ENCODE results near the gene AKAIN1. TPM values are rescaled to one million over a fixed set of nuclear protein-coding genes. Genes with fewer than 3 reads are reported as not detected.

Gene AKAIN1
- total and polyA plus RNA-seq, 2 donors (not counting 1 experiment from before 2014, with no cell fraction given), result not detected

DNA sequence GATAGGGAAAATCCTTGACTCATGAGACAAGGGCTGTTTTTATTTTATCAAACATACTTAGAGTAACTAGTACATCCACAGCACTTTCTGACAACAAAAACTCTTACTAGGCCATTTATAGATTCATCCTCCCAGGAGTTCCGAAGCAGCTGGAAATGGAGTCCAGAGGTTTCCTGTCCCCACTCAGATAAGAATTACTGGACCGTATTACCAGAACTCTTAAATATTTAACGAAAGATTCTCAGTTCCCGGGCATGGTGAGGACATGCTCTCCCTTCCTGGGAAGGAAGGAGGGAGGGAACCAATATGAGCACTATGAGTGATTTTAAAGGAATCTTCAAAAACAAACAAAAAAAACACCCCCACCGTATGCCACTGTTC lies 41.2 kb downstream of the AKAIN1 start:
- Histone ChIP-seq H3K4me1 (ENCODE audit: control insufficient read depth, extremely low read depth, insufficient read depth, low read length) (no peaks in the 10 kb centered on the region), H3K27me3 (ENCODE audit: control insufficient read depth, insufficient read depth, low read length) (no peaks in the 10 kb centered on the region), H4K20me1 (ENCODE audit: control insufficient read depth, extremely low read depth, insufficient read depth, low read length) (no peaks in the 10 kb centered on the region), H3K79me2 (ENCODE audit: control insufficient read depth, insufficient read depth, low read length) (no peaks in the 10 kb centered on the region), H3K9ac (ENCODE audit: insufficient read depth, low read length) (no peak overlapping the region), H3K9me3 (ENCODE audit: control insufficient read depth, insufficient read depth, low read depth, low read length) (no peaks in the 10 kb centered on the region), H2AFZ (ENCODE audit: low read length) (no peak overlapping the region), H3K27ac (ENCODE audit: insufficient read depth, low read length) (no peak overlapping the region), H3K4me3 (replicated peaks in 1 of 4; ENCODE audit: control extremely low read depth in 1 of 4, insufficient read depth in 1 of 4, low read depth in 3 of 4, low read length in 4 of 4) (no peak overlapping the region), H3K4me2 (ENCODE audit: extremely low read depth, insufficient read depth, low read length) (no peak overlapping the region), H3K36me3 (ENCODE audit: control insufficient read depth, insufficient read depth, low read length) (no peaks in the 10 kb centered on the region)
- TF ChIP-seq EZH2 (IDR thresholded peaks at IDR 0.05; ENCODE audit: low read length, missing control alignments) (no peak), CTCF (conservative IDR thresholded peaks at IDR 0.05 in 1 of 2, IDR thresholded peaks at IDR 0.05 in 1 of 2; ENCODE audit: low read depth in 1 of 2, low read length in 2 of 2) (no peak)
- no peak for DNase-seq (ENCODE audit: low read depth in 2 of 2)

- no peak overlapping the region for H3K27ac ChIP-seq (ENCODE audit: insufficient read depth, low read length)
- TF ChIP-seq EZH2 (IDR thresholded peaks at IDR 0.05; ENCODE audit: low read length, missing control alignments), result no peak
- no peak for TF ChIP-seq CTCF (conservative IDR thresholded peaks at IDR 0.05 in 1 of 2, IDR thresholded peaks at IDR 0.05 in 1 of 2; ENCODE audit: low read depth in 1 of 2, low read length in 2 of 2)
- H3K4me1 ChIP-seq (ENCODE audit: control insufficient read depth, extremely low read depth, insufficient read depth, low read length), result no peaks in the 10 kb centered on the region
- no peaks in the 10 kb centered on the region for H3K27me3 ChIP-seq (ENCODE audit: control insufficient read depth, insufficient read depth, low read length)
- H4K20me1 ChIP-seq (ENCODE audit: control insufficient read depth, extremely low read depth, insufficient read depth, low read length), result no peaks in the 10 kb centered on the region
- no peaks in the 10 kb centered on the region for H3K79me2 ChIP-seq (ENCODE audit: control insufficient read depth, insufficient read depth, low read length)
- no peaks in the 10 kb centered on the region for H3K36me3 ChIP-seq (ENCODE audit: control insufficient read depth, insufficient read depth, low read length)
- H2AFZ ChIP-seq (ENCODE audit: low read length), result no peak overlapping the region
- no peak for DNase-seq (ENCODE audit: low read depth in 2 of 2)
- no peaks in the 10 kb centered on the region for H3K9me3 ChIP-seq (ENCODE audit: control insufficient read depth, insufficient read depth, low read depth, low read length)
- H3K4me2 ChIP-seq (ENCODE audit: extremely low read depth, insufficient read depth, low read length), result no peak overlapping the region
- H3K4me3 ChIP-seq (replicated peaks in 1 of 4; ENCODE audit: control extremely low read depth in 1 of 4, insufficient read depth in 1 of 4, low read depth in 3 of 4, low read length in 4 of 4), result no peak overlapping the region
- H3K9ac ChIP-seq (ENCODE audit: insufficient read depth, low read length), result no peak overlapping the region
Measured at GRCh38 chr18:5155218-5155906, 41.7 kb downstream of the AKAIN1 start.

DNA sequence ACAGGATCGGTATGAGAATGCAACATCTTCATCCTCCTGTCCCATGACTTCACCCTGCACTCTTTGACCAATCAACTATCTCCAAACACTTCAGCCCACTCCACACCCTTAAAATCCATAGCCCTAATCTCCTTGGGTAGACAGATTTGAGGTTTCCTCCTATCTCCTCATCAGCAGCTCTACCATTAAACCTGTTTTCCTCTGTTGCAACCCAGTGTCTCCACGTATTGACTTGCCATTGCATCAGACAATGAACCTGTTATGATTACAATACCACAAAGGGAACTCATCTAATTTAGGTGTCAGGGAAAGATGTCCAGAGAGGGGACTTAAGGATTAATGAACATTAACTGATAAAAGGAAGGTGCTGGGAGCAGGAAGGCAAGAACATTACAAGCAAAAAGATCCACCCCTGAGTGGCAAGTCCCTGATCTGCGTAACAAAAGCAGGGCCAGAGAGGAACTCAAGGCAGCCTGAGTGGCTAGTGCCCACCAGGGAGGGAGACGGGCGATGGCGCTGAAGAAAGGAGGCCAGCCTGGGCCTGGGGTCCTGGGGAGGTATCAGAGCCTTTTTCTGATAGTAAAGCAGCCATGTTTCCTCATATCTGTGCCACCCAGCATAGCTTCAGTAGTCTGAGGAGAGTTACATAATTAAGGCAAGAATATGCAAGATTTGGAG lies 44.6 kb downstream of the AKAIN1 start:
- Histone ChIP-seq H3K27me3 (ENCODE audit: control insufficient read depth, insufficient read depth, low read length) (no peaks in the 10 kb centered on the region), H3K4me3 (replicated peaks in 1 of 4; ENCODE audit: control extremely low read depth in 1 of 4, insufficient read depth in 1 of 4, low read depth in 3 of 4, low read length in 4 of 4) (no peak overlapping the region), H4K20me1 (ENCODE audit: control insufficient read depth, extremely low read depth, insufficient read depth, low read length) (no peaks in the 10 kb centered on the region), H2AFZ (ENCODE audit: low read length) (no peak overlapping the region), H3K9me3 (ENCODE audit: control insufficient read depth, insufficient read depth, low read depth, low read length) (no peaks in the 10 kb centered on the region), H3K4me1 (ENCODE audit: control insufficient read depth, extremely low read depth, insufficient read depth, low read length) (no peaks in the 10 kb centered on the region), H3K4me2 (ENCODE audit: extremely low read depth, insufficient read depth, low read length) (no peak overlapping the region), H3K27ac (ENCODE audit: insufficient read depth, low read length) (no peak overlapping the region), H3K9ac (ENCODE audit: insufficient read depth, low read length) (no peak overlapping the region), H3K36me3 (ENCODE audit: control insufficient read depth, insufficient read depth, low read length) (no peaks in the 10 kb centered on the region), H3K79me2 (ENCODE audit: control insufficient read depth, insufficient read depth, low read length) (no peaks in the 10 kb centered on the region)
- DNase-seq (ENCODE audit: low read depth in 2 of 2), result no peak
- TF ChIP-seq EZH2 (IDR thresholded peaks at IDR 0.05; ENCODE audit: low read length, missing control alignments), result no peak
- no peak for TF ChIP-seq CTCF (conservative IDR thresholded peaks at IDR 0.05 in 1 of 2, IDR thresholded peaks at IDR 0.05 in 1 of 2; ENCODE audit: low read depth in 1 of 2, low read length in 2 of 2)

Data from fibroblast of lung (primary cell).